ENCODE data around the gene UBASH3B.
"Not testable (repeated sequence)": the region's sequence is repeated elsewhere in the genome, so short reads cannot be mapped to it uniquely, and the experiment has no call there.

The UBASH3B gene

GRCh38 chr11:122709039-122709760 lies 53.7 kb downstream of the UBASH3B start:
- DNase-seq (ENCODE audit: low read depth), result no peak

- DNase-seq (ENCODE audit: low read depth), result no peak
Measured at GRCh38 chr11:122711362-122711761, 55.8 kb downstream of the UBASH3B start.

GRCh38 chr11:122711831-122712381 lies 56.4 kb downstream of the UBASH3B start:
- DNase-seq (ENCODE audit: low read depth), result peak; percentile 35

- DNase-seq (ENCODE audit: low read depth), result no peak
Measured at GRCh38 chr11:122714004-122714403, 58.5 kb downstream of the UBASH3B start.

GRCh38 chr11:122714484-122714883 lies 59.0 kb downstream of the UBASH3B start:
- no peak for DNase-seq (ENCODE audit: low read depth)

- no peak for DNase-seq (ENCODE audit: low read depth)
Measured at GRCh38 chr11:122715548-122716440, 60.3 kb downstream of the UBASH3B start.

GRCh38 chr11:122717264-122717867 lies 61.8 kb downstream of the UBASH3B start:
- DNase-seq (ENCODE audit: low read depth), result no peak

GRCh38 chr11:122720107-122720881 lies 64.8 kb downstream of the UBASH3B start:
- DNase-seq (ENCODE audit: low read depth), result no peak

- no peak for DNase-seq (ENCODE audit: low read depth)
Measured at GRCh38 chr11:122721201-122721963, 65.9 kb downstream of the UBASH3B start.

- DNase-seq (ENCODE audit: low read depth), result no peak
Measured at GRCh38 chr11:122721964-122722266, 66.4 kb downstream of the UBASH3B start.

GRCh38 chr11:122723106-122723505 lies 67.6 kb downstream of the UBASH3B start:
- no peak for DNase-seq (ENCODE audit: low read depth)

- no peak for DNase-seq (ENCODE audit: low read depth)
Measured at GRCh38 chr11:122723576-122723975, 68.1 kb downstream of the UBASH3B start.

GRCh38 chr11:122724520-122724919 lies 69.0 kb downstream of the UBASH3B start:
- DNase-seq (ENCODE audit: low read depth), result no peak

- no peak for DNase-seq (ENCODE audit: low read depth)
Measured at GRCh38 chr11:122726028-122726427, 70.5 kb downstream of the UBASH3B start.

- DNase-seq (ENCODE audit: low read depth), result no peak
Measured at GRCh38 chr11:122727101-122727929, 71.8 kb downstream of the UBASH3B start.

GRCh38 chr11:122728561-122728960 lies 73.0 kb downstream of the UBASH3B start:
- no peak for DNase-seq (ENCODE audit: low read depth)

GRCh38 chr11:122729139-122729538 lies 73.6 kb downstream of the UBASH3B start:
- no peak for DNase-seq (ENCODE audit: low read depth)

GRCh38 chr11:122730694-122731093 lies 75.2 kb downstream of the UBASH3B start:
- not testable (repeated sequence) for DNase-seq (ENCODE audit: low read depth)

GRCh38 chr11:122731500-122731913 lies 76.0 kb downstream of the UBASH3B start:
- DNase-seq (ENCODE audit: low read depth), result no peak

All from HS-27A (cell line).